Prostate gland (tissue), 2 donors: ENCODE measurements around the gene NR2C2. TPM values are rescaled to one million over a fixed set of nuclear protein-coding genes. Genes with fewer than 3 reads are reported as not detected.
A peak's percentile ranks its signal among the peaks of the same experiment; 100 is the strongest.

Experiments
- DNase-seq: peaks from one replicate; pipeline ENCODE4 v3.0.0-alpha.2; 2019; ENCODE audit warnings: low spot score
- H3K27ac ChIP-seq, 2 donors: fragments of 200-600 bp; sonication (generic); 2 replicates each; pipeline ENCODE4 v1.5.1; 2017 to 2019
- H3K27me3 ChIP-seq: fragments of 200-600 bp; sonication (generic); replicated peaks from 2 replicates; pipeline ENCODE4 v1.5.1; 2019; ENCODE audit not compliant: insufficient read depth
- H3K36me3 ChIP-seq, 2 donors: fragments of 200-600 bp; sonication (generic); 1 replicate in 1 of 2; 2 replicates in 1 of 2; pipeline versions ENCODE4 v1.5.1 to v1.8.1; 2017 to 2019
- H3K4me1 ChIP-seq: fragments of 200-600 bp; sonication (generic); replicated peaks from 2 replicates; pipeline ENCODE4 v1.5.1; 2019
- H3K4me3 ChIP-seq, 2 donors: fragments of 200-600 bp; sonication (generic); 2 replicates each; pipeline ENCODE4 v1.5.1; 2017 to 2019
- H3K9me3 ChIP-seq: fragments of 200-600 bp; sonication (generic); 2 replicates; pipeline ENCODE4 v1.5.1; 2017
- POLR2A ChIP-seq: fragments of 450-650 bp; IDR thresholded peaks from one replicate; pipeline ENCODE4 v1.6.1; 2016; ENCODE audit warnings: antibody characterized with exemption, mild to moderate bottlenecking
- POLR2AphosphoS5 ChIP-seq: sonication (generic); formaldehyde crosslinking; IDR thresholded peaks from one replicate; pipeline ENCODE4 v1.6.1; 2017; ENCODE audit warnings: antibody characterized with exemption
- WGBS: methylation state at CpG from one replicate; pipeline ENCODE4 v1.1.5; 2018; 5-methylcytosine and 5-hydroxymethylcytosine counted together
- intact Hi-C: fragments of 100-400 bp; cut with DNase I; formaldehyde crosslinking; loops from one replicate; pipeline ENCODE4 v1.14.2; 2022
- total RNA-seq, 2 donors: library from RNA; depleted of rRNA; stranded (reverse); fragments of >200 nt; gene quantifications; one replicate each; pipeline ENCODE4 v1.1.0, GENCODE V29; 2016
- TF ChIP-seq, protein P1 (sequence below), 4 experiments: fragments of 200-600 bp in 2 of 4; fragments of 450-650 bp in 2 of 4; sonication (generic) in 2 of 4; IDR thresholded peaks; 1 replicate in 3 of 4; 2 replicates in 1 of 4; pipeline ENCODE4 v1.5.1; 2016 to 2019; ENCODE audit warnings: antibody characterized with exemption in 4 of 4, mild to moderate bottlenecking in 2 of 4, moderate library complexity in 2 of 4

The NR2C2 gene
- total RNA-seq, 2 donors from 2014 or later: 36.8 to 78.5 TPM

DNA sequence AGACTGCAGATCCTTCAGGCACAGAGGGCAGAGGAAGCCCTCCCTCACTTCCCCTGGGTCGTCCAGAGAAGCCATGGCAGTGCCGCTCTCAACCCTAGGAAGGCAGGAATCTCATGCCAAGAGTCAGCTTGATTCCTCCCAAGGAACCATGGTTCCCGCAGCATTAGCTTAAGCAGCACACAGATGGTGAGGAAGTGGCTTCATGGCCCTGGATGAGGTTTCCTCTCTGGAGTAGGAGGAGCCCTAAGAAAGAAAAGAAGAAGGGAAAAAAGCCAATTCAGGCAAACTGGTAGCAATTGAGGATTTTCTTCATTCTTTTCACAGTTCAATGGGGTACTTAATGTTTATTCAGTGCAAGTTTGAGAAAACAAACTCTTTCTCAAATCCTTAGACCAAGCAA lies 148.7 kb downstream of the NR2C2 start:
- no peak for TF ChIP-seq POLR2A
- TF ChIP-seq POLR2AphosphoS5: no peak
- TF ChIP-seq, protein P1, sequence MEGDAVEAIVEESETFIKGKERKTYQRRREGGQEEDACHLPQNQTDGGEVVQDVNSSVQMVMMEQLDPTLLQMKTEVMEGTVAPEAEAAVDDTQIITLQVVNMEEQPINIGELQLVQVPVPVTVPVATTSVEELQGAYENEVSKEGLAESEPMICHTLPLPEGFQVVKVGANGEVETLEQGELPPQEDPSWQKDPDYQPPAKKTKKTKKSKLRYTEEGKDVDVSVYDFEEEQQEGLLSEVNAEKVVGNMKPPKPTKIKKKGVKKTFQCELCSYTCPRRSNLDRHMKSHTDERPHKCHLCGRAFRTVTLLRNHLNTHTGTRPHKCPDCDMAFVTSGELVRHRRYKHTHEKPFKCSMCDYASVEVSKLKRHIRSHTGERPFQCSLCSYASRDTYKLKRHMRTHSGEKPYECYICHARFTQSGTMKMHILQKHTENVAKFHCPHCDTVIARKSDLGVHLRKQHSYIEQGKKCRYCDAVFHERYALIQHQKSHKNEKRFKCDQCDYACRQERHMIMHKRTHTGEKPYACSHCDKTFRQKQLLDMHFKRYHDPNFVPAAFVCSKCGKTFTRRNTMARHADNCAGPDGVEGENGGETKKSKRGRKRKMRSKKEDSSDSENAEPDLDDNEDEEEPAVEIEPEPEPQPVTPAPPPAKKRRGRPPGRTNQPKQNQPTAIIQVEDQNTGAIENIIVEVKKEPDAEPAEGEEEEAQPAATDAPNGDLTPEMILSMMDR (IDR thresholded peaks at IDR 0.05): no peak
- DNase-seq: no peak
- no peaks in the 10 kb centered on the region for H3K9me3 ChIP-seq
- H3K27me3 ChIP-seq: no peaks in the 10 kb centered on the region
- 86% methylated on average over 3 of the region's 3 CpGs for WGBS
- no peaks in the 10 kb centered on the region for H3K36me3 ChIP-seq
- H3K27ac ChIP-seq: no peak overlapping the region
- intact Hi-C loops: no loop called here
- no peak overlapping the region for H3K4me3 ChIP-seq
- no peaks in the 10 kb centered on the region for H3K4me1 ChIP-seq

DNA sequence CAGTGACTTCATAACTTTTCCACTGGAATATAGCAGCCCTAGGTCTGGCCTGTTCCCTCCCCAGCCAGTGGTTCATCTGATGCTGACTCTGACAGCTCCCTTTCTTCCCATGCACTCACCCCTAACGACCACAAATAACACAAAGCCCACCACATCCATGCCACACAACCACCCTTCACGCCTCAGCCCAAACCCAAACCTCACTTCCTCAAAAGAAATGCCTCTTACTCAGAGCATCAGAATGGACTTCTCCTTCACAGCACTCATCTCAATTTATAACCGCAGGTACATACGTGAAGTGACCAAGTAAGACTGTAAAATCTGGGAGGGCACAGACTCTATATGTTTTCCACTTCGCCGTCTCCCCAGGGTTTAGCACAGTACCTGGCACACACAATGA lies 150.5 kb downstream of the NR2C2 start:
- 44% methylated on average over 6 of the region's 6 CpGs for WGBS
- no peak for DNase-seq
- Histone ChIP-seq H3K4me1 (no peaks in the 10 kb centered on the region), H3K36me3 (no peaks in the 10 kb centered on the region), H3K27ac (no peak overlapping the region), H3K27me3 (no peaks in the 10 kb centered on the region), H3K9me3 (no peaks in the 10 kb centered on the region), H3K4me3 (peak overlapping the region; percentile 79 to 92)
- intact Hi-C loops: no loop called here
- no peak for TF ChIP-seq POLR2AphosphoS5

Other genes with a start within 250 kb of the NR2C2 start
- gene FGD5, start 128.6 kb upstream of the NR2C2 start, total RNA-seq: 10 to 100 TPM in 1 of 2 donors, 1 to 10 TPM in 1; 4.5 to 15.8 TPM
- 10 to 100 TPM; 16.6 to 49.1 TPM for gene MRPS25, start 117.7 kb downstream of the NR2C2 start, total RNA-seq
- 10 to 100 TPM; 17.9 to 39.4 TPM for gene RBSN, start 151.6 kb downstream of the NR2C2 start, total RNA-seq